Activated CD4-positive, CD25-positive, alpha-beta regulatory T cell treated with anti-CD3 and anti-CD28 coated beads, Interleukin-2, amount 50 U/mL, for 16 hours (primary cell): ENCODE data around the gene EIF4H.
"Not testable (repeated sequence)": the region's sequence is repeated elsewhere in the genome, so short reads cannot be mapped to it uniquely, and the experiment has no call there.

ENCODE experiments used
- DNase-seq: peaks from one replicate; pipeline ENCODE4 v3.0.0-alpha.2; 2020; ENCODE audit warnings: low read depth, low spot score

Gene EIF4H

DNA sequence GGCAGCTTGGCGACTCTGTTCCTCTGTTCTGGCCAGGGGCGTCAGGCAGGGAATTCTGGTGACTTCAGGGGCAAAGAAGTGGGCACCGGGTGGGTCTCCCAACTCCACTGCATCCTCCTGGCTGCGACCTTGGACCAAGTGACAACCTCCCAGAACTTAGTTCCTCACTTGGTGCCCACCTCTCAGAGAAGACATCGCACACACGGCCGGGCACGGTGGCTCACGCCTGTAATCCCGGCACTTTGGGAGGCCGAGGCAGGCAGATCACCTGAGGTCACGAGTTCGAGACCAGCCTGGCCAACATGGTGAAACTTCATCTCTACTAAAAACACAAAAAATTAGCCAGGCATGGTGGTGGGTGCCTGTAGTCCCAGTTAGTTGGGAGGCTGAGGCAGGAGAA is 50.8 kb downstream of the EIF4H start:
- DNase-seq: not testable (repeated sequence)

GRCh38 chr7:74225400-74225799 is 51.2 kb downstream of the EIF4H start:
- DNase-seq: no peak

GRCh38 chr7:74226633-74227032 is 52.5 kb downstream of the EIF4H start:
- DNase-seq: no peak

DNA sequence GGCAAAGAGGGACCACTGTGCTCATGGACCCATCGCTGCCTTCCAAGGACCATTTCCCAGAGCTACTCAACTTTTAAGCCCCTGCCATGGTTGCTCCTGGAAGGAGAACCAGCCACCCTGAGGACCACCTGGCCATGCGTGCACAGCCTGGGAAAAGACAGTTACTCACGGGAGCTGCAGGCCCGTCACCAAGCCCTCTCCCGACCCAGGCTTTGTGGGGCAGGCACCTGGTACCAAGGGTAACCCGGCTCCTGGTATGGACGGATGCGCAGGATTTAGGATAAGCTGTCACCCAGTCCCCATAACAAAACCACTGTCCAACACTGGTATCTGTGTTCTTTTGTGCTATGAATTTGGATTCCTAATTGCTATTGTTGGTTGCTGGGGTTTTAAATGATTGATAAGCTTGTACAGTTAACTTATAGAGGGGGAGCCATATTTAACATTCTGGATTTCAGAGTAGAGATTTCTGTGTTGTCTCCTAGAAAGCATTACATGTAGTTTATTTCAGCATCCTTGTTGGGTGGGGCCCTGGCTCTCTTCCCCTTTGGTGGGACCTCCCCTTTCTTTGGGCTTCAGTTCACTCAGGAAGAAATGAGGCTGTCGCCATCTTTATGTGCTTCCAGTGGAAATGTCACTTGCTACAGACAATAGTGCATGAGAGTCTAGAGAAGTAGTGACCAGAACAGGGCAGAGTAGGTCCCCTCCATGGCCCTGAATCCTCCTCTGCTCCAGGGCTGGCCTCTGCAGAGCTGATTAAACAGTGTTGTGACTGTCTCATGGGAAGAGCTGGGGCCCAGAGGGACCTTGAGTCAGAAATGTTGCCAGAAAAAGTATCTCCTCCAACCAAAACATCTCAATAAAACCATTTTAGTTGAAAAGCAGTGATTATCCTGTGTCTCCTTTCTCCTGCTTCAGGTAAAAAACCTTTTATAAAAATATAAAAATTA is 55.1 kb downstream of the EIF4H start:
- DNase-seq: no peak

DNA sequence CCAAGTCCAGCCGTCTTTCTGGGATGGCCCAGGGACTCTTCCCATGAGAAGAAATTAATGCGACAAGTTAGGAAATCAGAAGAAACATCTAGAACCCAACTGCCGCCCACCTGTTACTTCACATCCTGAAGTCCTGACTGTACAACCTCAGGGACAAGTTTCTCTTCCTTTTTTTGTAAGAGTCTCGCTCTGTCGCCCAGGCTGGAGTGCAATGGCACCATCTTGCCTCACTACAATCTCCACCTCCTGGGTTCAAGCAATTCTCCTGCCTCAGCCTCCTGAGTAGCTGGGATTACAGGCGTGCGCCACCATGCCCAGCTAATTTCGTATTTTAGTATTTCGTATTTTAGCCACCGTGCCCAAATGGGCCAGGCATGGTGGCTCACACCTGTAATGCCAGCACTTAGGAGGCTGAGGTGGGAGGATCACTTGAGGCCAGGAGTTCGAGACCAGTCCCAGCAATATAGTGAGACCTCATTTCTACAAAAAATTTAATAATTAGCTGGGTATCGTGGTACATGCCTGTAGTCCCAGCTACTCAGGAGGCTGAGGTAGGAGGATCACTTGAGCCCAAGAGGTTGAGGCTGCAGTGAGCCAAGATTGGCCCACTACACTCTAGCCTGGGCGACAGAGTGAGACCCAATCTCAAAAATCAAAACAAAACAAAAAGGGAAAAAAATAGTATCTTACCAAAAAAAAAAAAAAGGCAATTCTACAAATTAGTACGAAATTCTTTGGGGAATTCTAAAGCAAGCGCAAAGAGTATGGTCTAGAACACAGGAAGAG is 56.5 kb downstream of the EIF4H start:
- no peak for DNase-seq

DNA sequence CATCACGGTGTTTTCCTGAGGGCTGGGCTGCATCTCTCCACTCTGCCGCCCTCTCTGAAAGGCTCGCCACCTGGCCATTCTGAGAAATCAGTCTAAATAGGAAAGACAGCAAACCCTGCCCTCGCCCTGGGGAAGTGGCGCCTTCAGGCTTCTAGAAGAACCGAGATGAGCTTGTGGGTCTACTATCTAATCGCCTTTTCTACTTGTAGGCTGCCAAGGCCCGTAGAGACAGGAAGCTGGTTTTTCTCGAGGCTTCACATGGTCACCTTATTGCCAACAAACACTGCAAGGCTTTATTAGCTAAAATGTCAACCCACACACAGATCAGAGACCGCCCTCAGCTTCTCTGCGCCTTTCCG is 57.1 kb downstream of the EIF4H start:
- no peak for DNase-seq

GRCh38 chr7:74233655-74234285 is 59.6 kb downstream of the EIF4H start:
- DNase-seq: no peak

DNA sequence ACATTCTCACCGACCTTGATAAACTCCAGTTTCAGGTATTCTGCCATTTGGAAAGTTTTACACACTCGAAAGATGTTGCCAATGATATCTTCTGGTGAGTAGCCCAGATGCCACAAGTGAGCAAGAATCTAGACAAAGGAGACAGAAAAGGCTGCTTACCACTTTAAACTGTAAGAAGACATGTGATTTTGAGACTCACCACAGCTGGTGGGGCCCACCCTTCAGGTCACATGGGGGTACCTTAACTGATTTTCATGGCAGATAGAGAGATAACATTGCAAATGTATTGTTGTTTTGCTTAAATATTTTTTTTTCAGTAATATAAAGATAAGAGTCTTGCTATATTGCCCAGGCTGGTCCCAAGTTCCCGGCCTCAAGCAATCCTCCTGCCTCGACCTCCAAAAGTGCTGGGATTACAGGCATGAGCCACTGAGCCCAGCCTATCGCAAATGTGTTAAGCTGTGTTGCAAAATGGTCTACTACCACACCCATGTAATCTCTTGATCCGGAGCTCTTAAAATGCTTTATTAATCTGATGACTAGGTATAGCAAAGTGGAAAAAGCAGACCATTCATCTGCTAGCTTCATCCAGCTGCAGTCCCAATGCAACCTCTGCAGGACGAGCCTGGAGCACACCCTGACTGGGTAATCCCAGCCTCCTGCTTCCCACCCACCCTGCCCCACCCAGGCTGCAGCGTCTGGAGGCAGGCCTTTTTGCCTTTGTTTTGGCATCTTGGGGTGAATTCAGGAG is 61.5 kb downstream of the EIF4H start:
- DNase-seq: no peak

GRCh38 chr7:74236284-74236683 is 62.1 kb downstream of the EIF4H start:
- DNase-seq: no peak

- no peak for DNase-seq
Measured at GRCh38 chr7:74240482-74240881, 66.3 kb downstream of the EIF4H start.

GRCh38 chr7:74242122-74242443 is 67.9 kb downstream of the EIF4H start:
- DNase-seq: no peak

- DNase-seq: no peak
Measured at GRCh38 chr7:74246497-74246896, 72.3 kb downstream of the EIF4H start.
